Activated CD8-positive, alpha-beta memory T cell treated with anti-CD3 and anti-CD28 coated beads for 1 hour (primary cell): ENCODE measurements around the gene COPB1.
"Not testable (repeated sequence)": the region's sequence is repeated elsewhere in the genome, so short reads cannot be mapped to it uniquely, and the experiment has no call there.

ENCODE experiments used
- DNase-seq, 2 donors: peaks; one replicate each; pipeline ENCODE4 v3.0.0-alpha.2; 2020; ENCODE audit warnings: low read depth in 1 of 2; ENCODE audit errors: extremely low read depth in 1 of 2

Gene COPB1

GRCh38 chr11:14499560-14500180, at the start of gene COPB1:
TSS of gene COPB1 (minus strand) at chr11:14499811. CDS start at chr11:14498928, 883 bp downstream.
- DNase-seq: peak; percentile 78 to 85

DNA sequence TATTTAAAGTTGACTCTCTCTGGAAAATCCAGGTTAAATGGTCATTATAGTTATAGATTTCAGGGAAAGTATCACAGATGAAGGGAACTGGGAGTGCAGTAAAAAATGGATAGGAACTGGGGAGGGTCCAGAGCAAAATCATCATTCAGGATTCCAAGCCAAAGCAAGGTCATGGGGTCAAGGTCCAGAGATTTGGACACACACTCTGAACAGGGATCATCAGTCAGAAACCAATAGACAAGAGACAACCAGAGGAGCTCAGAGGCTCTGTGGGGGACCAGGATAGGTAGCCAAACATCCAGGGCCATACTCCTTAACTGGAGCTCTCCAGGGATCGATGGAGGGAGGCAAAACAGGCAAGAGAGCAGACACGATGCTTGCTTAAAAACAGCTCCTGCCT, 47.8 kb upstream of the COPB1 start:
- no peak for DNase-seq

DNA sequence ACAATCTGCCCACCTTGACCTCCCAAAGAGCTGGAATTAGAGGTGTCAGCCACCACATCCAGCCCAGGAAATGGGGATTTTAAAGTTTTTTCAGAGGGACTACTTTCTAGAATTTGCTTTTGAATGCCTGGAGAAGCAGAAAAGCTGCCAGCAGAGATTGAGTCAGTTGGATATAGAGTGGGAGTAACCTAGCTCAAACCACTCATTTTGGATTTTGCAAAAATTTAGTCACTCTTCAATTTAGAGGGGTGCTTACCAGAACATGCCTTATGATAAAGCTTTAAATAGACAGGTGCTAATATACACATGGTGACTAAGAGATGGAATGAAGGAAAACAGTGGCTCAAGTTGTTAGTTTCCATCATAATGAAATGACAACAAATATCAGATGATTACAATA, 47.1 kb upstream of the COPB1 start:
- DNase-seq: no peak

- DNase-seq: no peak
Observed at GRCh38 chr11:14544611-14545010, 45.0 kb upstream of the COPB1 start.

DNA sequence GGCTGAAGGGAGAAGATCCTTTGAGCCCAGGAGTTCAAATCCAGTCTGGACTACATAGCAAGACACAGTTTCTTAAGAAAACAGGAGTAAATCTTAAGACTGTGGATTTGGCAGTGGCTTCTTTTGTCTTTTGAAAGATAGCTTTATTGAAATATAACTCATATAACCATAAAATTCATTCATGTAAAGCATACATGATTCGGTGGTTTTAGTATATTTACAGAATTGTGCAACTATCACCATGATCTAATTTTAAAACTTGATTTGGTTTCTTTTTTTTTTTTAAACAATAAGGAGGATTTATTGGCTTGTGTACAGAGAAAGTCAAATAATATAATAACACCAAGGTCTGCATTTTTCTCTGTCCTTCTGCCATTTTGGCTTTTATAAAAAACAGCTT, 43.6 kb upstream of the COPB1 start:
- DNase-seq: no peak

- no peak for DNase-seq
Observed at GRCh38 chr11:14542324-14542723, 42.7 kb upstream of the COPB1 start.

- no peak for DNase-seq
Observed at GRCh38 chr11:14541192-14541947, 41.8 kb upstream of the COPB1 start.

DNA sequence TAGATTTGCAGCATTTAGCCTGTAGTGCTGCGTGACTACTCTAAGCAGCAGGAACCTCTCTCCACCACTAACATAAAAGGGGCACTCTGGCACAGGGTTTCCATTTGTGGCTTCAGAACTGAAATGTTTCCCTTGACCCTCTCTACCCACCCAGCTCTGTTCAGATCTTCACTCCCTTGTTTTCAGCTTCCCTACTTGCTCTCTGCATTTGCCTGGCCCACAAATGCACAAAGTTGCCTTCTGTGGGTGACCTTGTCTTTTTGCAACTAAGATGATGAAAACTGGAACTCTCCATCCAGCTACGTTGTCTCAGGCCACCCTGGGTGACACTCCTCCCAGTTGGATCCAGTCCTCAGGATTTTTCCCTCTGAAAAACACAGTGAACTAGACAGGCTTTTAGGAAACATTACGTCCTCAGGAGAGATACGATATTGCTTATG, 40.4 kb upstream of the COPB1 start:
- DNase-seq: no peak

DNA sequence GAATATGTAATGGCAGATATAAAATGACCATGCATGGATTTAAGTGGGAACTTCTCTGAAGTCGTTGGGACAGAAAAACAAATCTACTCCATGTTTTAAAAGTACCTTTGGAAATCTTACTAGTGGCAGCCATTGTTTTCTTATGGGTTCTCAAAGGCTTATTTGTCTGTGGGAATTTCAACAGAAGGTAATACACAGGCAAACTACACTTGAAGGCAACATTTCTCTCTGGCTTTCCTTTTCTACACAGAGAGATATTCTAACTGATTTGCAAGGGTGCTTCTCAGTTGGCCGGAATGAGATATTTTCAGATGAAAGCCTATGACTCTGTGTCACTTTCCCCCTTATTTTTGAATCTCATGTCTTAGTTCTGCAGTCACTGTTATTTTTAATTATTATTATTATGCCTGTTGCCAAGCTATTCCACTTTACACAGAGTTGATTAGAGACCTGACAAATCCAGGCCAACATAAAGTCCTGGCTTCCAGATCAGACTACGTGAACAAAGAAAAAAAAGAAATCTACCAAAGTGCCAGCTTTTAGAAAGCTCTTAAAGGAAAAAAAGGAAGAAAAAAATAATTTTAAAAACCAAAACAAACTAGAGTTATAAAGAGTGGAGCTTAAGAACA, 39.4 kb upstream of the COPB1 start:
- DNase-seq: no peak

- no peak for DNase-seq
Observed at GRCh38 chr11:14538271-14538925, 38.8 kb upstream of the COPB1 start.

DNA sequence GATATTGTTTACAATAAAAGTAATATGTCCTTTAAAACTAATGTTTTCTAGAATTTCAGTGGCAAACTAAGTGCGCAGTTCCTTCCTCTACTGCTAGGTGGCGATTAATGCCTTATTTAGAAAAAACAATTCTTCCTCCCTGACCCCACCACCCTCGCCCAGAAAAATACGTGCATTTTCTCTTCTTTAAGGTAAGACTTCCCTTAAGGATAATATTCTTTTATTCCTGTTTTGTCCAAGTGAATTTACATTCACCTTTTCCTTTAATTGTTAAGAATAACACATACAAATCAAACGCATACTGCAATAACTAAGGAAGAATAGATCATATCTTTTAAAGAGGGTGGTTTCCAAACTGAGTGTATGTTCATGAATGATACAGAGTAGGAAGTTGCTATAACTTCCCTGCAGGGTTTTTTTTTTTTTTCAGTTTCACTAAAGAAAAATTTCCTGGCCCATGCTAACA, 37.6 kb upstream of the COPB1 start:
- peak in 1 of 2 donors; percentile 5 for DNase-seq

DNA sequence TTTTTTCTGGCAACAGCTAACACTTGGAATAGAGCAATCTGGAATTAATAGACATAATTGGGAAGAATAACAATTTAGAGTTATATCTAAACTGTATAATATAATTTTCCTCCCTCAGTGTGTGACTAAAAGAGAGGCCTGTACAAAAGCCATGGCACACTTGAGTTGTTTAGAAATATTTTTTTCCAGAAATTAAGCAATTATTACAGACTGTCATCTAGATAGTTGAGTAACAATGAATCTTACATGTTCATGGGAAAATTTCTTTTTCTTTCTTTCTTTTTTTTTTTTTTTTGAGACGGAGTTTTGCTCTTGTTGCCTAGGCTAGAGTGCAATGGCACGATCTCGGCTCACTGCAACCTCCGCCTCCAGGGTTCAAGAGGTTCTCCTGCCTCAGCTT, 35.6 kb upstream of the COPB1 start:
- not testable (repeated sequence) for DNase-seq

- DNase-seq: no peak
Observed at GRCh38 chr11:14529951-14530350, 30.3 kb upstream of the COPB1 start.

GRCh38 chr11:14529321-14529720, 29.7 kb upstream of the COPB1 start:
- DNase-seq: no peak

DNA sequence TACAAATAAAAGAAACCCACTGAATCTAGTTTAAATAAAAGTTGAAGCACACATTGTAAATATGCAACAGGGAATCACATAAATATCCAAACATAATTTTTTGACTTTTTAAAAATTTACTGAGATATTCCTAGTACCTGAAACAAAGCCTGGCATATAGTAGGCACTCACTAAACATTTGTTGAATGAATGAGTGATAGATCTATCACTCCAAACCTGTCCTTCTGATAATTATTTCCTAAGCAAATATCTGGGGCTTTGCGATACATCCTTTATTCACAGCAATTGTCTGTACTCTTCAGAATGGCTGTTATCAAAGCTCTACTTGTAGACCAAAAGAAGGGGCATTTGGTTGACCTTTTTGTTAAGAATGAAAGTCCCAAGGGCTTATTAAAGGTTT, 23.2 kb upstream of the COPB1 start:
- DNase-seq: no peak

DNA sequence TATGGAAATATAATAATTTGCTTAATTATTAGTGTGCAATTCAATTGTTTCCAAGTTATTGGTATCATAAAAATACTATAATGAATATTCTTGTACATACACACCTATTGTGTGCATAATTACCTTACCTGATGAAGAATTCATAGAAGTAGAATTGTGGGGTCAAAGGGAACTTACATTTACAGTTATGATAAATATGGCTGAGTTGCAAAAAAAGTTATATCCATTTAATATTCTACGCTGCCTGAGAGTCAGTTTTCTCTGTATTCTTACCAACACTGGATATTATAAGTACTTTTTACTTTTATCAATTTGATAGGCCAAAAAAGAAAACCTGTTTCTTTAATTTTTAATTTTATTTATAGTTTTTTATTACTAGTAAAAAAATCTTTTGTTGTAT, 22.6 kb upstream of the COPB1 start:
- no peak for DNase-seq

- no peak for DNase-seq
Observed at GRCh38 chr11:14520747-14521151, 21.1 kb upstream of the COPB1 start.

GRCh38 chr11:14519917-14520746, 20.5 kb upstream of the COPB1 start, which contains the start of gene PSMA1:
TSS of gene PSMA1 (minus strand) at chr11:14520386. CDS start at chr11:14520299, 87 bp downstream.
- DNase-seq: peak; percentile 78 to 83

DNA sequence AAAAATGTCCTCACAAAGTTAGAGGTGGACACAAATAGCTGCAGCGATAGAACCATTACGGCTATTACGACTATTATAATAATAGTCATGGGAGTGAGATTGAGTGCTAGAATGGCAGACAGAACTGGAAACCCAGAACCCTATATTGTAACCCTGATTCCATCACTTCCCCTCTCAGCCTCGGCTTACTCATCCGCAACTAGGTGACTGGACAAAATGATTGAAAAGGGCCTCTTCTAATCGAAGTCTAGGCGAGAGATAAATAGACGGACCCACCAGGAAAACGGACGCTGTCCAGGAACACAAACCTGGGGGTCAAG, 19.9 kb upstream of the COPB1 start:
- DNase-seq: no peak

GRCh38 chr11:14518820-14519219, 19.2 kb upstream of the COPB1 start:
- DNase-seq: no peak

DNA sequence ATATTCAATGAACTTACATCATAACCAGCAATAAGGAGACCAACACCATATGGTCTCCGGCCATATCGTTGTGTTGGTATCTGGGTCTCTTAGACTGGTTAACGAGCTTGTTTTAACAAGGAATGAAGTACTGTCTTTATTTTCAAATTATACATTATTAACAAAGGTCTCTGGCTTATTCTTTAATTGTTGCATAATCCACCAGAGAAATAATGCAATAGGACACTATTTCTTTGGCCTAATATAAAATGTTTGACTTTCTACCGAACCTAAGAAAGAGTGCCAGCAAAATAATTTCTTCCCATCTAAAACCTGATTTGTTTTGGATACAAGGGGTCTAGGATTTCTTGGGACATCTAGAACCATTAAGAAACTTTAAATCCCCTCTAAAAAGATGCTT, 14.2 kb upstream of the COPB1 start:
- DNase-seq: no peak
